HG03175 (cell line): ENCODE data around the gene RGS1.

Experiments used
- ATAC-seq: cut with Tn5 transposase; IDR thresholded peaks from one replicate; pipeline ENCODE4 v1.9.1; 2021; ENCODE audit warnings: mild to moderate bottlenecking, moderate library complexity; ENCODE audit not compliant: unreplicated experiment

The RGS1 gene

DNA sequence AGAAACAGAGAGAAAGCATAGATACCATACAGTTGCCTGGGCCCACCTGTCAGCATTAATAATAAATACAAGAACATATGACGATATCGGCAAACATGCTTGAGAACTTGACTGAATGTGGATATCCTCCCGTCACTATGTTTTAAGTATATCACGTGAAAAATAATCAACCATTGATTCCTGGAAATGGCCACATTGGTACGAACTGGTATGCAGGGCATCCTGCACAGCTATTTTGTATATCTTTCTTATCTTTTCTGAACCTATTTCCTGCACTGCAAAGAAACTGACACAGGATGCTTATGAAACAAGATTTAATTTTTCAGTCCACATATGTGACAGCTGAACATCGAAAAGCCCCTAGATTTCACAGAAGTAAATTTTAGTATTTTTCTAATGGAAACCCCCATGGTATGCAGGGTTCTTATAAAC, 22.8 kb upstream of the RGS1 start:
- ATAC-seq: peak; percentile 26

DNA sequence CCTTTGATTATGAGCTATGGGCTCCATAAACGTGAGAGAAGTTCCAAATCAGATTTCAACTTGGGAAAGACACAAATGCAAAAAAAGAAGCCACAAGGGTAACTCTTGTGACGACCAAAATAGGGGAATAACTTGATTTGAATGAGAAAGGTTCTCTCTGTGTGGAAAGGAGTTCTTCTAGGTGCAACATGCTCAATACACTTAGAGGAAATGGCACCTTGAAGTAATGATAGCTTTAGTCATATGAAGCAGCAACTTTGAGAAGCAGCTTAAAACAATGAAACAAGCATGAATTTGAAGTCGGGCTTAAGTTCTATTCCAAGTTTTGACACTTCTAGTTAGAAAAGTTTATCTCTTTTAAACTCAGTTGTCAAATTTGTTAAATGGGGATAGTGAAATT, 21.8 kb upstream of the RGS1 start:
- ATAC-seq: no peak

GRCh38 chr1:192554904-192555303, 20.7 kb upstream of the RGS1 start:
- no peak for ATAC-seq

- ATAC-seq: no peak
Measured at GRCh38 chr1:192555399-192555798, 20.2 kb upstream of the RGS1 start.

DNA sequence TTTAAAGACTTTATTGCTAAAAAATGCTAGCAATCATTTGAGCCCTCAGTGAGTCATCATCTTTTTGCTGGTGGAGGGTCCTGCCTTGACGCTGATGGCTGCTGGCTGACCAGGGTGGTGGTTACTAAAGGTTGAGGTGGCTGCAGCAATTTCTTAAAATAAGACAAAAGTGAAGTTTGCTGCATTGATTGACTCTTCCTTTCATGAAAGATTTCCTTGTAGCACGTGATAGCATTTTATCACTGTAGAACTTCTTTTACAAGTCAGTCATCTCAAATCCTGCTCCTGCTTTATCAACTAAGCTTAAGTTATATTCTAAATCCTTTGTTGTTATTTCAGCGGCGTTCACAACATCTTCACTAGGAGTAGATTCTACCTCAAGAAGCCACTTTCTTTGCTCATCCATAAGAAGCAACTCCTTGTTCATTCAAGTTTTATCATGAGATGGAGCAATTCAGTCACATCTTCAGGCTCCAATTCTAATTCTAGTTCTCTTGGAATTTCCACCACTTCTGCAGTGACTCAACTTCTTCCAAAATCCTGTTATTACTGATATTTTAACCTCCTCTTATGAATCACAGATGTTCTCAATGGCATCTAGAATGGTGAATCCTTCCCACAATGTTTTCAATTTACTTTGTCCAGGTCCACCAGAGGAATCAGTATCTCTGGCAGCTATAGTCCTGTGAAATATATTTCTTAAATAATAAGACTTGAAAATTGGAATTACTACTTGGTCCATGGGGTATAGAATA, 17.6 kb upstream of the RGS1 start:
- no peak for ATAC-seq

DNA sequence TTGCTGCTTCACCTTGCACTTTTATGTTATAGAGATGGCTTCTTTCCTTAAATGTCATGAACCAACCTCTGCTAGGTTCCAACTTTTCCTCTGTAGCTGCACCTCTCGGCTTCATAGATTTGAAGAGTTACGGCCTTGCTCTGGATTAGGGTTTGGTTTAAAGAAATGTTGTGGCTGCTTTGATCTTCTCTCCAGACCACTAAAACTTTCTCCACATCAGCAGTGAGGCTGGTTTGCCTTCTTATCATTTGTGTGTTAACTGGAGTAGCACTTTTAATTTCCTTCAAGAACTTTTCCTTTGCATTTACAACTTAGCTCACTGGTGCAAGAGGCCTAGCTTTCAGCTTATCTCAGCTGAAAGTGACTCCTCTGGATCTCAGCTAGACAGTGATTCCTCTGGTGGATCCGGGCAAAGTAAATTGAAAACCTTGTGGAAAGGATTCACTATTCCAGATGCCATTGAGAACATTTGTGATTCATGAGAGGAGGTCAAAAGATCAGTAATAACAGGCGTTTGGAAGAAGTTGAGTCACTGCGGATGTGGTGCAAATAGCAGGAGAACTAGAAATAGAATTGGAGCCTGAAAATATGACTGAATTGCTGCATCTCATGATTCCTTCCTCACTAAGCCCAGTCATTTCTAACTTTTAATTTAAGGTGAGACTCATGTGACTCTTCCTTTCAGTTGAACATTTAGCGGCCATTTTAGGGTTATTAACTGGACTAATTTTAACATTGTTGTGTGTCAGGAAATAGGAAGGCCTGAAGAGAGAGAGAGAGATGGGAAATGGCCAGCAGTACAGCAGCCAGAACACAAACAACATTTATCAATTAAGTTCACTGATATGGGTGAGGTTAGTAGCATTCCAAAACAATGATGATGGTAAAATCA, 16.2 kb upstream of the RGS1 start:
- peak; percentile 83 for ATAC-seq

DNA sequence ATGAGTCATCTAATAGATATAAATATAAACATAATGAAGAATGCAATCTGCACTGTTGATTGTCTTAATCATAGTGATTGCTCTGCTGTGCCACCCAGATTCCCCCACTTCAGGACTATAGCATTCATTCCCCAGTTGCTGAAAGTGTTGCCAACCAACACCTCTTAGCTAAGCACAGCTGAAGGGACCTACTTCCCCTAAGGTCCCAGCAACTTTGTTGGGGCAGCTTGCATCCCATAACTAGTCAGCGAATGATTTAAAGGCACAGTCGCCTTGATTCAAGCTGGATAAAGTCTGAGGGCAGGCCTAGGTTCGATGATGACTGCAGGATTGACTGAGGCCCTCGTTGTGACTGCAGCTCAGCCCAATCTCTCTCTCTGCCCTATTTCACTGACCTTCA, 14.3 kb upstream of the RGS1 start:
- no peak for ATAC-seq

DNA sequence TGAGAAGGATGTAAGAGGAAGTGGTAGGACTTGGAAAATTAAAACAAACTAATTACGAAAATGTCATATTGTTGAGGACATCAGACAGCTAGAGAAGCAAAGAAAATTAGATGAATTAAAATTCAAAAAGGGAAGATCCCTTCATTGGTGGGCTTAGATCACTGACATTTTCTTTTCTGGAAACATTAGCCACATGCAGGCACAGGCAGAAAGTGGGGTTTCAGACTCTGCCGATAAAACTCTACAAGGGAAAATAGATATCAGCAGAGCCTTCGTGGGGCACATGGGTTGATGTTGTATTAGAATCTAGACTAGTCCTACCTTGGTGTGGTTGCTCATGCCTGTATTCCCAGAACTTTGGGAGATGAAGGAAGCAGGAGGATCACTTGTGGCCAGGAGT, 12.4 kb upstream of the RGS1 start:
- ATAC-seq: no peak

GRCh38 chr1:192564099-192564498, 11.5 kb upstream of the RGS1 start:
- no peak for ATAC-seq

DNA sequence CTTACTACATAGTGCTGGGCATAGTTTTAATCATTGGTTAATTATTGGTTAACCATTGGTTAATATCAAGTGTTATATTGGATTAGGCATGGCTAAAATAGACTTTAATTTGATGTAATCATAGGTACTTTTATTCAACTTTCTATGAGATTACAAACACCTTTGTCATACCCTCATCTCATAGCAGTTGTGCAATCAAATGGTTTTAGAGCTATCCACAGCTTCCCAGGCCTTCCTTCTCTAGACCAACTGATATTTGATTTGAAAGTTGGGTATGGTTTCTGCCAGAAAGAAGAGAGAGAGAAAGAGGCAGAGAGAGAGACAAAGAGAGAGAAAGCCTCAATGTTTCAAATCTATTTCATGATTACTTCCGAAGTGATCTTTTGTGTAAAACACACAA, 9.6 kb upstream of the RGS1 start:
- no peak for ATAC-seq

DNA sequence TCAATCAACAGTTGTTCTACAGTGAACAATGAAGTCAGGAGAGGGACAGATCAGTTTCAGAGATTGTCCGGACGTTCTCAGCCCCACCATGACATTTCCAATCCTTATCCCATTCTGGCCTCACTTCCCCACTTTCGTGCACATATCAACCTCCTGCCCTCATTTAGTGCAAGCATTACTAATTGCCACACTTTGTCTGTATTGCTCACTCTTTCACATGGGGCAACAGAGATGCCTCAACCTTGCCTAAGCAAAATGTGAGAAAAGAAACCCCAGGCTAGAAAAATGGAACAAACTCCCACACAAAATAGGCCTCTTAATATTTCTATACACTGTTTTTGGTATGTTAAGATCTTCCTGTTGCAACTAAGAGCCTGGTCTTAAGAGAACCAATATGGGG, 8.9 kb upstream of the RGS1 start:
- ATAC-seq: no peak

- no peak for ATAC-seq
Measured at GRCh38 chr1:192568063-192568462, 7.5 kb upstream of the RGS1 start.

- no peak for ATAC-seq
Measured at GRCh38 chr1:192571668-192572067, 3.9 kb upstream of the RGS1 start.

- ATAC-seq: no peak
Measured at GRCh38 chr1:192573499-192573898, 2.1 kb upstream of the RGS1 start.

DNA sequence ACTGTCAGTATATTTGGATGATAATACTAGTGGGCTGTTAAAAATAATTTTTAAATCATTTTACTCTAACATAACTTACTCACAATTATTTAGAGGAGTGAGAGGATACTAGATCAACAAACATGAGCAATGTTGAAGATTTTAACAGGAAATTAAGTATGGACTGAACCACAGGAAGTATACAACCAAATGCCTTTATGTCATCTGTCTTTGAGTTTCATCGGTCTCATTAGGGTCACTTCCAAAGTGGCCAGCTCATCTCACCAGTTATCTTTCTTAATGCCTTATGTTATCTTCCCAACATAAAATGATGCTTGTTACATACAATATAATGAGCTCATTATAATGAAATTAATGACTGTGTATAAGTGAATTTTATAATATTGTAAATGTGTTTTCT, 1.5 kb upstream of the RGS1 start:
- ATAC-seq: no peak

DNA sequence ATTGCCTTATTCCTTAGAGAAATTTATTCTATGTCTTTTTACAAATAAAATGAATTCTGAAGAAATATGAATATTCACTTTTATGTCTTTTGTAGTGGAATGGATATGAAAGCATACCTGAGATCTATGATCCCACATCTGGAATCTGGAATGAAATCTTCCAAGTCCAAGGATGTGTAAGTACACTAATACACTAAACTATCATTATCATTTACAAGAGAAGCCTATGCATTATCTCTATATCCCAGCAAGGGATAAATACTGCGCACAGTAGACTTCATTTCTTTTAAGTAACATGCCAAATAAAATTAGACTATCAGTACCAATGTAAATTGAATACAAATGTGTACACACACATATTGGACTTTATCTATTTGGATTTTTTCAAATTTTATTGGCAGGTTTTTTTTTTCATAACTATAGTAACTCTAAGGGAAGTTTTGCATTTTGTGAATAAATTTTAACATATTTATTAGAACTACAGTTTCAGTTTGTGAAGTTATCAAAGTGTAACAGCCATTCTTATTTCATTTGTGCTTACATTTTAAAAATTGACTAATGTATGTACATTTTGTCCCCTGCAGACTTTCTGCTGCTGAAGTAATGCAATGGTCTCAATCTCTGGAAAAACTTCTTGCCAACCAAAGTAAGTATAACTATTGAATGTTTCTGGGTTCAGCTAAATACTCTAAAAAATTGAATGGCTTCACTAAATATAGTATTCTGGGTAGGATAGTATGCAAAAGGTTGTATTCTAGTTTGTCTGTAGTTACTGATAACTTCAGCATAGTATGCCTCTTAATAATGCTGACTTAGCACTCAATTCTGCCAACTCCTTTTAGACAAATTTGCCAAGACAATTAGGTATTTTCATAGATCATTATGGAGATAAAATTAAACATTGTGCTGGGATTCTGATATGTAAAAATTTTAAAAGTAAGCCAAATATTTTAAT, 894 bp downstream of the RGS1 start:
- ATAC-seq: no peak

- ATAC-seq: no peak
Measured at GRCh38 chr1:192577145-192578140, 1.9 kb downstream of the RGS1 start.

DNA sequence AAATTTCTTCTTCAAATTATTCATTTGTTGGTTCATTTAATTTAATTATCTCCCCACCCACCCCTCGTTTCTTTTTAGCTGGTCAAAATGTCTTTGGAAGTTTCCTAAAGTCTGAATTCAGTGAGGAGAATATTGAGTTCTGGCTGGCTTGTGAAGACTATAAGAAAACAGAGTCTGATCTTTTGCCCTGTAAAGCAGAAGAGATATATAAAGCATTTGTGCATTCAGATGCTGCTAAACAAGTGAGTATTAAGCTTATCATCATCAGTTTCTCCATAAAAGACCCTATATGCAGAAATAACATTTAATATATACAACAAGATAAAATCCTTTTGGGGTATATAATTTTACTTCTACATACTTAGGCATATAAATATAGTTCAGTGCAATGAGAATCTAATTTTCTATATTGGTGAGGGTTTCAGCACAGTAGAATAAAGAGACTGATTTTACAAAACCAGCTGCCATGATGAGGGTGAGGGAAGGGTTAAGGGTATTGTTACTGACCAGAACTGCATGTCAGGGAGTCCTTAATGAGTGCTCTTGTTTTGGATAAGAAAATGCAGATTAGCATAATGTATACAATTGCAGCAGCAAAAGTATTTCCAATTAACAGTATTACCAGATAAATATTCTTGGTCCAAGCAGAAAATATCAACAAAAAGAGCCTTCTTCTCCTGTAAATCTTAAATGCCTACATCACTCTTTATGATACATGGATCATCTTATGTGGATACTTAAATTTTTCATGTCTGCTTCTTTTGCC, 2.8 kb downstream of the RGS1 start:
- no peak for ATAC-seq
